DMS79 (cell line): ENCODE measurements around the gene SRPK2.
"Not testable (repeated sequence)": the region's sequence is repeated elsewhere in the genome, so short reads cannot be mapped to it uniquely, and the experiment has no call there.

Experiments used
- DNase-seq: peaks from one replicate; lab custom pipeline; 2025; lab: John Stamatoyannopoulos, UW

The SRPK2 gene

GRCh38 chr7:105304040-105304895 is 84.5 kb downstream of the SRPK2 start:
- DNase-seq, result no peak

- not testable (repeated sequence) for DNase-seq
These were observed 88.1 kb downstream of the SRPK2 start for GRCh38 chr7:105300587-105300986.

GRCh38 chr7:105298439-105298894 is 90.3 kb downstream of the SRPK2 start:
- DNase-seq, result no peak

GRCh38 chr7:105297985-105298384 is 90.7 kb downstream of the SRPK2 start:
- no peak for DNase-seq

- no peak for DNase-seq
These were observed 91.4 kb downstream of the SRPK2 start for GRCh38 chr7:105297309-105297708.

GRCh38 chr7:105296491-105296890 is 92.2 kb downstream of the SRPK2 start:
- DNase-seq, result no peak

GRCh38 chr7:105295596-105296352 is 92.9 kb downstream of the SRPK2 start:
- peak; percentile 10 for DNase-seq

- DNase-seq, result not testable (repeated sequence)
These were observed 94.2 kb downstream of the SRPK2 start for GRCh38 chr7:105294482-105294881.

- no peak for DNase-seq
These were observed 99.0 kb downstream of the SRPK2 start for GRCh38 chr7:105289704-105290103.

- no peak for DNase-seq
These were observed 102.3 kb downstream of the SRPK2 start for GRCh38 chr7:105286441-105286840.

- no peak for DNase-seq
These were observed 103.4 kb downstream of the SRPK2 start for GRCh38 chr7:105285118-105285874.

- no peak for DNase-seq
These were observed 104.7 kb downstream of the SRPK2 start for GRCh38 chr7:105284014-105284413.

- DNase-seq, result no peak
These were observed 106.8 kb downstream of the SRPK2 start for GRCh38 chr7:105281966-105282365.

- DNase-seq, result no peak
These were observed 109.1 kb downstream of the SRPK2 start for GRCh38 chr7:105279688-105280007.

- no peak for DNase-seq
These were observed 109.6 kb downstream of the SRPK2 start for GRCh38 chr7:105278973-105279687.

- DNase-seq, result no peak
These were observed 110.2 kb downstream of the SRPK2 start for GRCh38 chr7:105278565-105278964.

GRCh38 chr7:105277341-105277740 is 111.4 kb downstream of the SRPK2 start:
- DNase-seq, result no peak

GRCh38 chr7:105270117-105270516 is 118.6 kb downstream of the SRPK2 start:
- DNase-seq, result no peak

GRCh38 chr7:105269397-105269796 is 119.3 kb downstream of the SRPK2 start:
- no peak for DNase-seq

- DNase-seq, result peak; percentile 44
These were observed 120.0 kb downstream of the SRPK2 start for GRCh38 chr7:105268511-105269392.

- no peak for DNase-seq
These were observed 120.7 kb downstream of the SRPK2 start for GRCh38 chr7:105268056-105268455.
